GM21576 (cell line): ENCODE data around the gene DAG1.

Experiments used
- ATAC-seq: cut with Tn5 transposase; IDR thresholded peaks from one replicate; pipeline ENCODE4 v1.9.1; 2021; ENCODE audit warnings: mild to moderate bottlenecking, moderate library complexity; ENCODE audit not compliant: unreplicated experiment

Gene DAG1

GRCh38 chr3:49552087-49552486 lies 82.0 kb downstream of the DAG1 start:
- no peak for ATAC-seq

- no peak for ATAC-seq
Measured at GRCh38 chr3:49553324-49553691, 83.2 kb downstream of the DAG1 start.

- peak; percentile 69 for ATAC-seq
Measured at GRCh38 chr3:49553692-49554632, 83.9 kb downstream of the DAG1 start, which contains the start of gene BSN. Gene BSN, plus strand, starts transcription at chr3:49554477. Its CDS starts 126 bp downstream, at chr3:49554603.

- ATAC-seq = peak; percentile 56
Measured at GRCh38 chr3:49554633-49555265, 84.7 kb downstream of the DAG1 start.

GRCh38 chr3:49556500-49557275 lies 86.6 kb downstream of the DAG1 start:
- no peak for ATAC-seq

- no peak for ATAC-seq
Measured at GRCh38 chr3:49563040-49563578, 93.0 kb downstream of the DAG1 start.

- ATAC-seq = no peak
Measured at GRCh38 chr3:49563766-49564165, 93.7 kb downstream of the DAG1 start.

GRCh38 chr3:49566312-49566711 lies 96.2 kb downstream of the DAG1 start:
- ATAC-seq = no peak

GRCh38 chr3:49567406-49567805 lies 97.3 kb downstream of the DAG1 start:
- ATAC-seq = no peak

GRCh38 chr3:49568965-49569364 lies 98.9 kb downstream of the DAG1 start:
- no peak for ATAC-seq

GRCh38 chr3:49570028-49570654 lies 100.1 kb downstream of the DAG1 start:
- no peak for ATAC-seq

GRCh38 chr3:49582177-49582576 lies 112.1 kb downstream of the DAG1 start:
- ATAC-seq = no peak
